ENCODE data around the gene MYO5A.
"Not testable (repeated sequence)": the region's sequence is repeated elsewhere in the genome, so short reads cannot be mapped to it uniquely, and the experiment has no call there.

MYO5A gene

GRCh38 chr15:52290329-52290728 lies 238.4 kb downstream of the MYO5A start:
- DNase-seq (ENCODE audit: low read depth, low spot score), result no peak

DNA sequence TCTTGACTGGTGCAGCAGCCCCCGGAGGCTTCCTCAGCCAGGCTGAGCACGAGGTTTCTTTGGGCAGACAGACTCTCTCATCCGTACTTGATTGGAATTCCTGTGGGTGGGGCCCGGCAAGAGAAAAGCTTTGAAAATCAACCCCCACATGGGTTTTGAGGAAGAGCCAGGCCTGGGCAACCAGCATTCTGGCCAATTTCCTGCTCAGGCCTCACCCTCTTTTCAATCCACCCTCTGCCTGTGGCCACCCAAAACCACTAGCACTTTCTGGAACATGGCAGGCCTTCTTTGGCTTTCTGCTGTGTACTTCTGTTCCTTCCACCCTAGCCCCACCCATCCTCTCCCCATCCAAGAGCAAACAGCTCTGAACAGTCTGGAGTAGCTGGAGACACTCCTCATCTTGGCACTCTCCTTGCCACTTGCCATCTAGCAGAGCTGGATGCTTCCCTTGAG lies 239.0 kb downstream of the MYO5A start:
- DNase-seq (ENCODE audit: low read depth, low spot score), result no peak

DNA sequence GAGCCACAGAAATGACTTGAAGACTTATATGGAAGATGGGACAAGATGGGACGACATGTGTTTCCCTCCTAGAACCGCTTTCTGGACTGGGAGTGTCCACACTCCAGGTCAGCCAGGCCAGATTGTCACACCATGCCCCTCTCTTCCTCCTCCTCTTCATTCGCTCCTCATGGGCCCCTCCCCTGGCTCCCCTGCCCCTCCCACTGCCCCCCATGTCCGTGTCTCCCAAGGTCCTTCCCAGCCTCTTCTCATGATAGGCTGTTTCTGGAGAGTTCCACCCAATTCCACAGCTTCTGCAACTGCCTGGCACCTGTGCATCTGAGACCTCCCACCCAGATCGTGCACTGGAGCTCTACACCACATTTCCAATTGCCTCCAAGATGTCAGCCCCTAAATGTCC lies 239.7 kb downstream of the MYO5A start:
- no peak for DNase-seq (ENCODE audit: low read depth, low spot score)

DNA sequence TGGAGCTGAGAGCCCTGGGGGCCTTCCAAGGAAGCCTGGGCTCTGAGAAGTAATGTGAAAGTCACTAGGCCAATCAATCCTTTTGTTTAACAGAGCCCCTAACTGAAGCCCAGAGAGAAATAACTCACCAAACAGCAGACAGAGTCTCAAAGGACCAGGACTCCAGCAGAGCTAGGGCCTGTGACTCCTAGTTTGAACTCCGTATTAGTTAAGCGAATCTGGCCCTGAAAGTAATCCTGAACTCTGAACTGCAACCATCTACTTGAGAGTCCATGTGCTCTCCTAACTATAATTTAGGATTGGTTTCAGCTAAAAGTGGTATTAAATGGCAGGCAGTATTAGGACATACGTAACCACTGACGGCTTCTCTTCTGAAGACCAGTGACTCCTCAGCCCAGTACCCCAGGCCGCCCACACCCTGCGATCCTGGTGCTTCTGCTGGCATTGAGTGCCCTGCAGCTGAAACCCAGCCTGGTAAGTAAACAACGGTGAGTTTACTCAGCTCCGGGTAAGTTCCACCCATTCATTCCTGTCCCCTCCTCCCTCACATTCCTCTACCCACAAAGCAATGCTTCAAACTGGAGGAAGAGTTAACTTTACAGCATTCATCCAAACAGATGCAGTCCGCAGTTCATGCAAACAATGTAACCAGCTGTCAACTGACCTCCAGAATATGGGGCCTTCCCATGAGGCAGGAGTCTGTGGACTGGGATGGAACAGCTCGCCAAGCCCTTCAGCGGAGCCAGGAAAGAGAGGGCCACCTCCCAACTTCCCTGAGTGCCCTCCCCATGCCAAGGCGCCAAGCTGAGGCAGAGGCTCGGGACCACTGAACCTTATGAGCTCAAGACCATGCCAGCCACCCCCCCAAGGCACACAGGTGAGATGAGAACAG lies 240.4 kb downstream of the MYO5A start:
- DNase-seq (ENCODE audit: low read depth, low spot score), result no peak

- DNase-seq (ENCODE audit: low read depth, low spot score), result no peak
Measured at GRCh38 chr15:52287114-52287513, 241.6 kb downstream of the MYO5A start.

- not testable (repeated sequence) for DNase-seq (ENCODE audit: low read depth, low spot score)
Measured at GRCh38 chr15:52285941-52286340, 242.7 kb downstream of the MYO5A start.

DNA sequence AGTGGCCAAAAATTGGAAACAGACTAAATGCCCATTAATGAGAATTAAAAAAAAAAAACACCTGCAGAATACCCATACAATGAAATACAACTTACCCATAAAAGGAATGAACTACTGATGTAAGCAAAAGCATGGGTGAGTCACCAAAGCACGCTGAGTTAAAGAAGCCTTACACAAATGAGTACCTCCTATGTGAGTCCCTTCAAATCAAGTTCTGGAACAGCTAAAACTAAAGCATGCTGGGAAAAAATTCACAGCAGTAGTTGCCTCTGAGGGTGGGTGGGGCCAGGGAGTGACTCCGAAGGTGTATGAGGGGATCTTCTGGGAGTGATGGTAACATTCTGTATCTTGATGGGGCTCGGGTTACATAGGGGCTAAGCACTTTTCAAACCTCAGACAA lies 244.5 kb downstream of the MYO5A start:
- DNase-seq (ENCODE audit: low read depth, low spot score), result no peak

- no peak for DNase-seq (ENCODE audit: low read depth, low spot score)
Measured at GRCh38 chr15:52283281-52283680, 245.4 kb downstream of the MYO5A start.

DNA sequence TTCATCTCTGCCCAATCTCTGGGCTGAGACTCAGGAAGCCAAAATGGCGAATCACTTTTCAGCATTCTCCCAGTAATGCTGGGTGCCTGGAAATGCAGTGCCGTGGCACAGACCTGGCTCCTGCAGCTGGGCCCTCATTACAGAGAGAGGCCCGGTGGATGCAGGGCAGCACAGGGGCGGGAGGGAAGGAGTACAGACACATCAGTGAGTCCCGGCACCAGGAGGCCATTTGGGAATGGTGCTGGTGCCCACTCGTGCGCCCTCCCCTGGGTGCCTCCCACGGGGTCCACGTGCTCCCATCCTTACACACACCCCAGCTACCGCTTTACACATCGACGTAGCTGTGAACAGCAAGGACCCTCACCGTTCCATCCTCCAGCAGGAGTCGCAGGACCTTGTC lies 246.3 kb downstream of the MYO5A start:
- no peak for DNase-seq (ENCODE audit: low read depth, low spot score)

- no peak for DNase-seq (ENCODE audit: low read depth, low spot score)
Measured at GRCh38 chr15:52281085-52282035, 247.3 kb downstream of the MYO5A start.

DNA sequence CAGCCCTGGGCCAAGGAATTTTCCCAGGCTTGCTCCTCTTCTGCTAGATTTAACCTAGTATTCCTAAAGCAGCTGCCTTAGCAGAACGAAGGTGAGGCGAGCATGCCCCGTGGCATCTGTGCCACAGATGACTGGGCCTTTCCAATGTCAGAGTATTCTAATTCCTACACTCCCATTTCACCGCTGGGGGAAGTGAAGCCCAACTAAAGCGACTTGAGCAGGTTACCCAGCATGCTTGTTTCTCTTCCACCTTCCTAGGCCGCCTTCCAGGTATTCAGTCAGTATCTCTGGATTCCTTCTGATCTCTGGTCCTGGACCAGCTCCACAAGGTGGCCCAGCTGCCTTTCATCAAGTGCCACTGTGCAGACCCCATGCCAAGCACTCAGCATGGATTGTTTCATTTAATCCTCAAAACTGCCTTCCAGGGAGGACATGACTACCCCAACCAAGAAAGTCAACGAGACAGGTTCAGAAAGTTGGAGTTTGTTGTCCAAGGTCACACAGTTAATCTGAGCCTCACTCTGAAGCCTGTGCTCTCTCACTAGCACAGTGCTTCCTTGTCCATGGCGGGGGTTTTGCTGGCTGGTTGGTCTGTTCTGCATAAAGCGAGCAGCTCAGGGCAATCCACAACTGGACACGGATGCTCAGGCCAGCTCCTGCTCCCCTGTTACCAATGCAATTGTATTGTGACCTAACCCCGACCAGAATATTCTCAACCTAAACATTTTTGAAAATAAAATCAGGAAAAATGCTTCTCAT lies 248.2 kb downstream of the MYO5A start:
- no peak for DNase-seq (ENCODE audit: low read depth, low spot score)

DNA sequence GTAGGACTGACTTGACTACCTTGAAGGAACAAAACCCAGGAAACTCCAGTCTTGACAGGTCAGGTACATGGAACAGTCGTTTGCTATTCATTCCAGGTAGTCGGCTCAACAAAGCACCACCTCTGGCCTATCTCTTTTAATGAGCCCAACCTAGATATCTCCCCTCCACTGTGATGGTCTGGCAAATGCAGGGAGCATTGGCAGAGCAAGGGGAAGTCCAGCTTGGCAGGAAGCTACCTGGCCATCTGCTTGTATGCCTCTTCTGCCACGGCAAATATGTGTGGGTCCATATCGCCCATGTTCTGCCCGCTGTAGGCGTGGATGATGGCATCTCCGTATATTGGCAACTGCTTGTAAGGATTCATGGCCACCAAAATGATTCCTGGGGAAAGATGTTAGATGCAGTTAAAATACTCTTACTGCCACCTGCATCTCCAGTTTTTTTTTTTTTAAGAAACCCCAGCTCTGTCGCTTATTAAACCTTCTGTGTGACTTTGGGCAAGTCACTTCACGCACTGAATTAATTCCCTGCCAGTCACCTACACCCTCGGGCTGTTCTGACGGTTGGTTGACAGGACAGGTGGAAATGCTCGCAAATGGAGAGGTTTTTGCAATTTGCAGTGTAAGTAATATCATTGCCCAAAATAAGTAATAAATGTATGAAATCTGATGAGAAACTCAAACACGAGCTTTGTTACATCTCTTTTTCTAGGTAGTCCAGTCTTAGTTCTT lies 249.9 kb downstream of the MYO5A start:
- DNase-seq (ENCODE audit: low read depth, low spot score), result no peak

DNA sequence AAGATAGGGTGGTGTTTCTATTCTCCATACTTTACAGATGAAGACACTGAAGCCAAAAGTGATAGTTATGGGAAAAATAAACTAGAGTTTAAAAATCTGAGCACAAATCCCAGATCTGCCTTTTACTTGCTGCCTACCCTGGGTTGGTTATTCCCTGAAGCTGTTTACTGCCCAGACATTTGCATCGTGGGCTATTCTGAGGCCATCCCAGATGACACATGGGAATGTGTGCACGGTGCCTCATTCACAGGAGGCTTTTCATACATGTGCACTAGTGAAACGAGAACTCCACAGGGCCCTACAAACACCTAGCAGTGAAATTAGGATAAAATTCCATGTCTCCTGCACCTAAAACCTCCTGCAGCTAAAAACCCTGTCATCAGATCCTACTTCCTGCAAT lies 250.5 kb downstream of the MYO5A start:
- DNase-seq (ENCODE audit: low read depth, low spot score), result no peak

DNA sequence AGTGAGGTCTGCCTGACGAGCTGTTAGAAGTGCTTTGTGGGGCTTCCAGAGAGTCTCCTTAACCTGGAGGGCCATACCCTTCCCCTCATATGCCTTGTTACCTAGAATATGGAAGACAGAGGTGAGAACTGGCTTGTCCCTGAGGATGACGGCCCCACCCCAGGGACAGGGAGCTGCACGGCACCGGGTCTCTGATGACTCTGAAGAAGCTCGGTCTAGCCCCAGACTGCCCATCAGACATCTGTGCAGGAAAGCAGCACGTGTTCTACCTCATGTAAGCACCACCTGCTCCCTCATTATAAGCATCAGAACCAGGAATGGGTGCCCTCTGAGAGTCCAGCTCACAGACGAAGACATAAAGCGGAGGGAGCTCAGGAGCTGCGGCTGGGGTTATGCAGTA lies 251.1 kb downstream of the MYO5A start:
- DNase-seq (ENCODE audit: low read depth, low spot score), result no peak

- DNase-seq (ENCODE audit: low read depth, low spot score), result no peak
Measured at GRCh38 chr15:52276256-52276770, 252.4 kb downstream of the MYO5A start.

- no peak for DNase-seq (ENCODE audit: low read depth, low spot score)
Measured at GRCh38 chr15:52263563-52264282, 265.0 kb downstream of the MYO5A start.

DNA sequence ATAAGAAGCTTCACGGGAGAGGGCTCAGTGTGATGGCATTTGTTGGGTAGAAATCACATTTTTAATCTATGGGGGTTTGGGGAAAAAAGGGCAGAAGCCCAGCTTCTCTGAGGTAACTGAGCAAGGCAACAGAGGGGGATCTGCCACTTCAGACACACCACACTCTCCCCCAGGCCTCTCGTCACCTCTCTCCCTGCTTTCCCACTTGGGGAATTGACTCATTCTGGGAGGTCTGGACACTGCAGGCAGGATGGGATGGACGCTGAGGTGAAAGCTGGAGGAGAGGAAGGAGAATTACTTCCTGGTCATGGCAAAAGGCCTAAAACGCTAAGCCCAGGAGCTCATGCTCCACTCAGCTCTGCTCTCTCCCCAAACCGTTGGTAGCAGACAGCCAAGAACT lies 266.3 kb downstream of the MYO5A start:
- DNase-seq (ENCODE audit: low read depth, low spot score), result no peak

DNA sequence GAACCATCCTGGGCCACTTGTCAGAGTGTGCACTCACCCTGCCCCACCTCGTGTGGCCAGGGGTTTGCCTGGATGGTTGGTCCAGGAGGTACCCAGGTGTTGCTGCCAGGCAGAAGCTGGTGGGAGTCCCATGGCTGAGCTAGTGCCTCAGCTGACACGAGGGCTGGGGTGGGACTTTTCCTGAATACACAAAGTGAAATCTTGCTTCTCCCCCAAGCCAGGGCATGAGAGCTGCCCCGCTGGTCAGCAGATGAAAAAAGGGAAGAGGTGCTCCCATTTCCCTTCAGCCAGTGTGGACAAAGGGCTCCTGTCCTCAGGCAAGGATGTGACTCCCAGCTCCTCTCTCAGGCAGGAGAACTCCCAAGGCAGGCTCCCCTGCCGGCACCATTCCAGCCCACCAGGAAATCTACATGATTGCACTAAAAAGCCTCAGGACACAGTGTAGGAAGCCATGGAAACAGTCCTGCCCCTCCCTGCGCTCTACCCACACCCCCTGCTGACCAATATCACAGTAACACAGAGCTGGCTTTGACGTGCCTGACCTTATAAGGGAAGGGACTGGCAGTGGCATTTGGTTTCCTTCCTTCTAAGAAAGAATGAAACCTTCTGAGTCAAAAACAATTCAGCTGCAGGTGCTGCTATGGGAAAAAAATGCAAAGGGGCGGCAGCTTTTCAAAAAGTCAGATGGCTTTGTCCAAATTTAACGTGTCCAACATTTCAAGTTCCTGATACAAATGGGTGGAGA lies 267.0 kb downstream of the MYO5A start:
- DNase-seq (ENCODE audit: low read depth, low spot score), result peak; percentile 10

DNA sequence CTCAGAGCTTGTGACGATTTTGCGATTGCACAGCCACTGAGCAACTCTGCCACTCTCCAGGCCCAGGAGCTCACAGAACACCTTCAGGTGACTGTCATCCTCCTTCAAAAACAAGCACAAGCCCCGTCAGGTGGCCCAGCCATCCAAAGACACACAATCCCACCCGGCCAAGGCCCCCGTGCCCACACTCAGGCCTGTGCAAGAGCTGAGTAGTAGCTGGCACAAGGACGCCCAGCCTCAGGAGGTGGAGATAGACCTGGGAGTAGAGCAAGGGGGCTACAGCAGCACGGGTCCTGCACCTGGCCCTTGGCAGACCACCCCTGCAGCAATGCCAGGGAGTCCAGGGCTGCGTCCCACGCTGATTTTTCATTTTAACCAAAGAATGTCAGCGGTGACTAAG lies 267.7 kb downstream of the MYO5A start:
- DNase-seq (ENCODE audit: low read depth, low spot score), result no peak
